BLaER1 treated with 17β-estradiol and CSF1 and Interleukin-3, amounts not matched to agents 10 nM and 100 nM (cell line): ENCODE measurements around the gene PLB1.

Source experiments
- H3K27ac ChIP-seq, 11 experiments: shearing (Covaris generic); formaldehyde crosslinking; 2 replicates each; pipeline ENCODE4 v1.8.1; 2022
- H3K27me3 ChIP-seq, 11 experiments: shearing (Covaris generic); formaldehyde crosslinking; 2 replicates each; pipeline ENCODE4 v1.8.1; 2022
- H3K36me3 ChIP-seq, 11 experiments: shearing (Covaris generic); formaldehyde crosslinking; 2 replicates each; pipeline ENCODE4 v1.8.1; 2022
- H3K4me1 ChIP-seq, 10 experiments: shearing (Covaris generic); formaldehyde crosslinking; 2 replicates each; pipeline ENCODE4 v1.8.1; 2022
- H3K4me2 ChIP-seq, 11 experiments: shearing (Covaris generic); formaldehyde crosslinking; 2 replicates each; pipeline ENCODE4 v1.8.1; 2022
- H3K4me3 ChIP-seq, 10 experiments: shearing (Covaris generic); formaldehyde crosslinking; 2 replicates each; pipeline ENCODE4 v1.8.1; 2022
- H3K9ac ChIP-seq, 11 experiments: shearing (Covaris generic); formaldehyde crosslinking; 2 replicates each; pipeline ENCODE4 v1.8.1; 2022
- H3K9me3 ChIP-seq, 11 experiments: shearing (Covaris generic); formaldehyde crosslinking; replicated peaks in 1 of 11; 2 replicates each; pipeline ENCODE4 v1.8.1; 2022
- H4K20me1 ChIP-seq, 11 experiments: shearing (Covaris generic); formaldehyde crosslinking; 2 replicates each; pipeline ENCODE4 v1.8.1; 2022
- Cebpa-rat ChIP-seq, 11 experiments: shearing (Covaris generic); IDR thresholded peaks; 2 replicates each; pipeline ENCODE4 v1.8.1; 2022

The PLB1 gene

GRCh38 chr2:28565720-28566295 is 69.9 kb downstream of the PLB1 start:
- peak overlapping the region in 10 of 11 experiments; percentile 59 to 85 (median 78); a peak in 15 of 22 replicates for H3K9ac ChIP-seq

DNA sequence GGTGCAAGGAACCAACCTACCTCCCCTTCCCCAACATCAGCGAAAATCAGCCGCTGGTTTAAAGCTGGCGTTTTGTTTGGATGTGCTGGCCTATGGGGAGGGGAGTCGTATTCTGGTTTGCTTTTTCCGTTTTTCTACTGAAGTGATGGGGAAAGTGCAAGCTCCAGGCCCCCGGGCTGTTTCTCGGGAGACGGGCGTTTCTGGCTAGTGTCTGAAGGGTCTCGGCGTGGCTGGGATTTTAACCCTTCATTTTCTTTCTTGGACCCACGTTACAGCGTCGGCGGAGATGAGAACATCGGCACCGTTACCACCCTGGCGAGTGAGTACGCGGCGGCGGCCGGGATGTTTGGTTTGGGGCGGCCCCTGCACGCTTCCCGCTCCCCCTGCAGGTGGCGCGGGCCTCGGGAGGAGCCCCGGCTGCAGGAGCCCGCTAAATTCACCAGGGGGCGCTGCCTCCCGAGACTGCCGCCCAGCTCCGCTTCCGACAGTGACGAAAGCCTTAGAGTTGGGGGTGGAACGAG is 70.7 kb downstream of the PLB1 start:
- Histone ChIP-seq H3K27ac (peak overlapping the region in 10 of 11 experiments; percentile 36 to 82 (median 66); a peak in 20 of 22 replicates), H3K27me3 (no peaks in the 10 kb centered on the region)

More at GRCh38 chr2:28565720-28566295, 69.9 kb downstream of the PLB1 start:
- TF ChIP-seq Cebpa-rat (IDR thresholded peaks at IDR 0.05), result no peak
- H3K4me3 ChIP-seq, result peak overlapping the region; percentile 51 to 73 (median 62); a peak in 15 of 20 replicates
- peaks cover 7 to 15% (median 9%) of the 10 kb centered on the region in 10 experiments; a peak in 18 of 20 replicates for H3K4me1 ChIP-seq
- H3K36me3 ChIP-seq, result no peaks in the 10 kb centered on the region
- H3K27ac ChIP-seq, result peak overlapping the region in 4 of 11 experiments; percentile 65 to 82 (median 74); a peak in 8 of 22 replicates
- no peaks in the 10 kb centered on the region for H4K20me1 ChIP-seq
- H3K4me2 ChIP-seq, result peak overlapping the region; percentile 70 to 98 (median 82)
- peaks cover 0 to 10% (median 4%) of the 10 kb centered on the region in 11 experiments; a peak in 12 of 22 replicates for H3K9me3 ChIP-seq
- no peaks in the 10 kb centered on the region for H3K27me3 ChIP-seq

GRCh38 chr2:28567061-28567471 is 71.2 kb downstream of the PLB1 start:
- Histone ChIP-seq H4K20me1 (no peaks in the 10 kb centered on the region), H3K9me3 (peaks cover 0 to 22% (median 3%) of the 10 kb centered on the region in 11 experiments; a peak in 12 of 22 replicates), H3K4me3 (peak overlapping the region; percentile 51 to 73 (median 62)), H3K36me3 (no peaks in the 10 kb centered on the region), H3K27ac (peak overlapping the region in 7 of 11 experiments; percentile 37 to 64 (median 55); a peak in 12 of 22 replicates), H3K4me1 (peaks cover 7 to 15% (median 9%) of the 10 kb centered on the region in 10 experiments; a peak in 18 of 20 replicates), H3K4me2 (peak overlapping the region; percentile 70 to 93 (median 88)), H3K9ac (peak overlapping the region; percentile 58 to 85 (median 76); a peak in 21 of 22 replicates), H3K27me3 (no peaks in the 10 kb centered on the region)
- TF ChIP-seq Cebpa-rat (IDR thresholded peaks at IDR 0.05), result no peak

More for the DNA sequence above, 70.7 kb downstream of the PLB1 start:
- peaks cover 0 to 18% (median 3%) of the 10 kb centered on the region in 11 experiments; a peak in 13 of 22 replicates for H3K9me3 ChIP-seq
- peak overlapping the region; percentile 70 to 98 (median 82) for H3K4me2 ChIP-seq
- peak overlapping the region; percentile 59 to 85 (median 77) for H3K9ac ChIP-seq
- H3K36me3 ChIP-seq, result no peaks in the 10 kb centered on the region
- H3K4me3 ChIP-seq, result peak overlapping the region; percentile 51 to 73 (median 62)
- H4K20me1 ChIP-seq, result no peaks in the 10 kb centered on the region
- peaks cover 7 to 15% (median 9%) of the 10 kb centered on the region in 10 experiments; a peak in 18 of 20 replicates for H3K4me1 ChIP-seq
- TF ChIP-seq Cebpa-rat (IDR thresholded peaks at IDR 0.05), result no peak

DNA sequence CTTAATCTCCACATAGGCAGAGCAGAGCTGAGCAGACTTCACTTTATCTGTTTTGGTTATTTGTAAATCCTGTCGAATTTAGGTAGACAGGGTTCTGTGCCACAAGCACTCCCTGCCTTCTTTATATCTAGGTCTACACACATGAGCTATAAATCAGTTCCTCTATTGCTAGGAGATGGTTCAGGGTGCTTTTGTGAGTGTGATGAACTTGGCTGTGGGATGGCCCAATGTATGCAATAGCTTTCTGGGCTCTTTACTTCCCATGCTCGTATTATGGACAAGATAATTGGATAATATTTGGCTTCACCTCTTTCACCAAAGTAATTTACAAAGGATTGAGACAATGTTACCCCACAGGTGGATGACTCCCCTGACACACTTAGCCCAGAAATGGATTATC is 72.2 kb downstream of the PLB1 start:
- Histone ChIP-seq H3K4me1 (peaks cover 7 to 15% (median 9%) of the 10 kb centered on the region in 10 experiments; a peak in 18 of 20 replicates), H3K36me3 (no peaks in the 10 kb centered on the region), H3K4me2 (0 out of 22 replicates have a peak overlapping the region, but pooled peaks of 1 of the 11 experiments have one; percentile 88), H3K9me3 (peaks cover 0 to 27% (median 4%) of the 10 kb centered on the region in 11 experiments; a peak in 12 of 22 replicates), H3K4me3 (no peak overlapping the region), H3K27me3 (no peaks in the 10 kb centered on the region), H3K27ac (no peak overlapping the region), H3K9ac (no peak overlapping the region), H4K20me1 (no peaks in the 10 kb centered on the region)
- no peak for TF ChIP-seq Cebpa-rat (IDR thresholded peaks at IDR 0.05)

DNA sequence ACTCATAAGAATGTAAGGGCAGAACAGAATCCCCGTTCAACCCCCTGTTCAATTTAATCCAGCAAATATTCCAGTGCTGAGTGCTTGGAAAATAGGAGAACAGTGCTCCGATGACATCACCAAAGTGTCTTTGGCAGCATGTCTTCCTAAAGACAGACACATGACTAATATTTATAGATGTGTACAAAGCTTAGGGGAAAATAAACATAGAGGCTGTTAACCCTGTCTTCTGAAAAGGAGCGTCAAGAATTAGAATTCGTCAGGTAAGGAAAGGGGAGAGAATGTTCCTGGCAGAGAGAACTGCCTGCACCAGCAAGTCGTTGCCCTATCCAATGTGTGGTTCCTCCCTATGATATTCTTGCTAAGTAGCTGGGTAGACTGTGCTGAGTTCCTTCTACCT is 72.7 kb downstream of the PLB1 start:
- H3K4me1 ChIP-seq, result peaks cover 7 to 15% (median 9%) of the 10 kb centered on the region in 10 experiments; a peak in 18 of 20 replicates
- no peak for TF ChIP-seq Cebpa-rat (IDR thresholded peaks at IDR 0.05)
- 0 out of 22 replicates have a peak, but pooled peaks cover 0 to 3% (median 0%) of the 10 kb centered on the region in 11 experiments for H3K36me3 ChIP-seq
- H4K20me1 ChIP-seq, result no peaks in the 10 kb centered on the region
- H3K9ac ChIP-seq, result no peak overlapping the region
- peaks cover 0 to 27% (median 4%) of the 10 kb centered on the region in 11 experiments; a peak in 12 of 22 replicates for H3K9me3 ChIP-seq
- no peak overlapping the region for H3K27ac ChIP-seq
- no peak overlapping the region for H3K4me2 ChIP-seq
- no peaks in the 10 kb centered on the region for H3K27me3 ChIP-seq
- no peak overlapping the region for H3K4me3 ChIP-seq

- TF ChIP-seq Cebpa-rat (IDR thresholded peaks at IDR 0.05), result no peak
- H3K4me3 ChIP-seq, result no peak overlapping the region
These were observed 74.6 kb downstream of the PLB1 start for GRCh38 chr2:28570431-28570830.

DNA sequence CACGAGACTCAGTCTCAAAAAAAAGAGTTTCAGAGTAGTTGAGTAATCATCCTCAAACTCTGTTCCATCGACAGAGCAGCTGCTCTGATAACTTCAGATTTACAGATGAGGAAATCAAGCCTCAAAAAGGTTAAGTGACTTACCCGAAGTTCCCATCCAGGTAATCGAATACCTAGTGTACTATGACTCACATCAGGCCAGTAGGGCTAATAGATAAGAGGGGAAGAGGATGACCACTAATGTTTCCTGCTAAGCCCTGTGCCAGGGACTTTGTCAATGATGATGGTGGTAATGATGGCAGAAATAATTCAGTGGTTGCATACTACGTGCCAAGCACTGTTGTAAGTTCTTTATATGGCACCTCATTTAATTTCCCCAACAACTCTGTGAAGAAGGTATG is 80.9 kb downstream of the PLB1 start:
- Histone ChIP-seq H3K27me3 (no peaks in the 10 kb centered on the region), H3K4me3 (no peak overlapping the region), H3K9ac (no peak overlapping the region), H3K4me1 (peaks cover 0 to 12% (median 0%) of the 10 kb centered on the region in 10 experiments; a peak in 4 of 20 replicates), H3K9me3 (peaks cover 0 to 10% (median 0%) of the 10 kb centered on the region in 11 experiments; a peak in 9 of 22 replicates), H4K20me1 (no peaks in the 10 kb centered on the region), H3K36me3 (0 out of 22 replicates have a peak, but pooled peaks cover 0 to 6% (median 0%) of the 10 kb centered on the region in 11 experiments), H3K4me2 (no peak overlapping the region), H3K27ac (no peak overlapping the region)
- no peak for TF ChIP-seq Cebpa-rat (IDR thresholded peaks at IDR 0.05)

More at GRCh38 chr2:28570431-28570830, 74.6 kb downstream of the PLB1 start:
- Histone ChIP-seq H3K9me3 (peaks cover 0 to 27% (median 4%) of the 10 kb centered on the region in 11 experiments; a peak in 12 of 22 replicates), H4K20me1 (no peaks in the 10 kb centered on the region), H3K27me3 (no peaks in the 10 kb centered on the region), H3K4me2 (no peak overlapping the region), H3K9ac (no peak overlapping the region), H3K27ac (no peak overlapping the region), H3K36me3 (0 out of 22 replicates have a peak, but pooled peaks cover 0 to 6% (median 0%) of the 10 kb centered on the region in 11 experiments), H3K4me1 (peaks cover 7 to 15% (median 9%) of the 10 kb centered on the region in 10 experiments; a peak in 18 of 20 replicates)

GRCh38 chr2:28577791-28578680 is 82.2 kb downstream of the PLB1 start:
- Histone ChIP-seq H3K36me3 (0 out of 22 replicates have a peak, but pooled peaks cover 0 to 6% (median 0%) of the 10 kb centered on the region in 11 experiments), H3K4me2 (peak overlapping the region in 2 of 11 experiments; percentile 18 to 43; a peak in 3 of 22 replicates), H3K9ac (no peak overlapping the region), H3K4me3 (no peak overlapping the region), H3K9me3 (no peaks in the 10 kb centered on the region), H3K4me1 (peaks cover 0 to 25% (median 0%) of the 10 kb centered on the region in 10 experiments; a peak in 7 of 20 replicates), H4K20me1 (no peaks in the 10 kb centered on the region), H3K27ac (no peak overlapping the region), H3K27me3 (no peaks in the 10 kb centered on the region)
- TF ChIP-seq Cebpa-rat (IDR thresholded peaks at IDR 0.05), result no peak
